ENCODE measurements around the gene UFD1.

UFD1 gene

DNA sequence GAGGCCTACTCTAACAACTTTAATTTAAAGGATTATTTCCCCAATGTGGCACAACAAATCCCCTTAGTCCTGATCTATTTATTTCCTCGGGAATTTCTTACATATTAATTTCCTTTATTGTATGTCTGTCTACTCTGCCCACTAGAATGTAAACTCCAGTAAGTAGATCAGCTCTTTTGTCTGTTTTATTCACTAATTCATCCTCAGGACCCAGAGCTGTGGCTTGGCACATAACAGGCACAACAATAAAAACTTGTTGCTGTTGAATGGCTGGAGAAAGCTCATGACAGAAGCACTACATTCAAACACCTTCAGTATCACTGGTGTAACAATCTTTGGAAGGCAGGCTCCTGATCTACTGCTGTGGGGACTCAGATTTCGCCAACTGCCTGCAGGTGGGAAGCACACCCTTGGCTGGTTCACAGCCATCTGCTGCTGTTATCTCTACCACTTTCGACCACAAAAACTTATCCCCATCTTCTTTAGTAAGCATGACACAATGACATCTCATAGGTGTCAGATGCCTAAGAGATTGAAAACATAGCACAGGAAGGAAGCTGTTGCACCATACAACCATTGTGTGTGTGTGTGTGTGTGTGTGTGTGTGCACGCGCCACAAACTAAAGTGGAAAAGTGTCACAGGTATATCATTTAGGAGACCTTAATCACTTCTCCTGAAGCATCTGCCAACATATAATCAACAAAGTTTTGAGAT lies 59.4 kb downstream of the UFD1 start:
- DNase-seq = peak; percentile 15 to 21

- DNase-seq = no peak
These were observed 59.9 kb downstream of the UFD1 start for GRCh38 chr22:19419086-19419463.

DNA sequence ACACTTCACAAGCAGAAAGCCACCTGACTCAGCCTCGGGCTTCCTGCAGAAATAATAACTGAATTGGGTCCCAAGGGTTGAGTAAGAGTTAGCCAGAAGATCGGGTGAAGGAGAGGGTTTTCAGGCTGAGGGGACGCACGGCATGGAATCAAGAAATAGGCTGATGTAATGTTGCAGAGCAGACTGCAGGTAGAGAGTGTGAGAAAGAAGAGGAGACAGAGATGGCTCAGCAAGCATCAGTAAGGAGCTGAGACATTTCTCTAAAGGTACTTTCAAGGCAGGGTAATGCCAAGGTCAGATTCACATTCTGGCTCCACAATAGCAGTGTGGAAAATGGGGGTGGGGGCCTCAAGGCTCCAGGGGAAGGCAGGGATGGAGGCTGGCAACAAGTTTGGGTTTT lies 66.1 kb downstream of the UFD1 start:
- DNase-seq = no peak

- no peak for DNase-seq
These were observed 66.5 kb downstream of the UFD1 start for GRCh38 chr22:19412478-19412877.

GRCh38 chr22:19411690-19412045 lies 67.3 kb downstream of the UFD1 start:
- no peak for DNase-seq

- no peak for DNase-seq
These were observed 67.9 kb downstream of the UFD1 start for GRCh38 chr22:19410941-19411689.

DNA sequence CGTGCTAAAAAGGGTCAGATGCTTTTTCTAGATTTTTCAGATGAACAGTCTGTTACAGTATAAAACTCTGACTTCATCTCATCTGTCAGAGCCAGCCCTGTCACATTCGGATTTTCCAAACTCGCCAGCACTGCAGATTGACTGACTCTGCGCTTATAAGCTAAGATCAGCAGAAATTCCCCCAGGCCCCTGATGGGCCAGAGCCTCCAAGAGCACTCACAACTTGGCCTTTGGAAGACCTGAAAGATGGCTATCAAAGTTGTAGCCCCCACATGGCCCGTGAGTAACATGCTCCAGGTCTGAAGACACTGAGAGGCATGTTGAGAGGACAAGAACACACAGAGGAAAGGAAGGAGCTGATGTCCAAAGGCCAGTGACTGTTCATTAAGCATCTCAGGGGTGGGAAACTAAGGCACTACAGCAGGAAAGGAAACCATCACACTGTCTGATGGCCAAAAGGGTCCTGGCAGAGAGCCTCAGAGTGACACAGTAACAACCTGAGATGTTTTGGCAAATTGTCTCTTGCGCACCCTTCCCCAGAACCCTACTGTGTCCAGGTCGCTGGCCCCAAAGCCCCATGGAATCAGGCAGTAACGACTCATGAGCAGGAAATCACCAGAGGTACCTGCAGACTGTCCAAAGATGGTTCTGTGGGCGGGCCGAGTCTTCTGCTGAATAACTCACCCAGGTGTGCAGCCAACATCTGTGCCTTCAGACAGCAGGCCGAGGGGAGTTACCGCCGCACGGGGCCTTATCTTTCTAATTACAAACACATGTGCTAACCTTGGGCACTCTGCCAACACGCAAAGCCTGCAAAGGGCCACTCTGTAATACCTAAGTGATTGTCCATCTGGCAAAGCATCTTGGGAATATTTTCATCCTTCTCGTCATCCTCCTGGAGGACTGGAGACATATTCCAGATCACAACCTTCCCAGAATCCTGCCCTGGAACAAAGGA lies 71.1 kb downstream of the UFD1 start:
- no peak for DNase-seq

DNA sequence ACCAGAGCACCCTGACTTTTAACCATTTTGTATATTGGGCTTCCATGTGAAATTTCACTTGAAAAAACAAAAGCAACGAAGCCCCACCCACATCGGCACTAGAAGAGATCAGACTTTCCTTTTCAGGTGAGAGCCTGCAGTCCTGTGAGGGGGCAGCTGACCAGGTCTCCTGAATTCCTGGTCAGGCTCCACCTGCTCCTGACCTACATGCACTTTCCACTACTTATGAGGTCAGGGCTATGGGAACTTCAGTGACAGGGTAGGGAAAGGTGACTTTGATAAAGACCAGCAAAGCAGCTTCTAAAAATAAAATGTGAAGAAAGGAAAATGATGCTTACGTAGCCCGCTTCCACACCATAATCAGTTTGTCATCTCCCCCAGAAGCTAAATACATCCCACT lies 72.1 kb downstream of the UFD1 start:
- DNase-seq = no peak

DNA sequence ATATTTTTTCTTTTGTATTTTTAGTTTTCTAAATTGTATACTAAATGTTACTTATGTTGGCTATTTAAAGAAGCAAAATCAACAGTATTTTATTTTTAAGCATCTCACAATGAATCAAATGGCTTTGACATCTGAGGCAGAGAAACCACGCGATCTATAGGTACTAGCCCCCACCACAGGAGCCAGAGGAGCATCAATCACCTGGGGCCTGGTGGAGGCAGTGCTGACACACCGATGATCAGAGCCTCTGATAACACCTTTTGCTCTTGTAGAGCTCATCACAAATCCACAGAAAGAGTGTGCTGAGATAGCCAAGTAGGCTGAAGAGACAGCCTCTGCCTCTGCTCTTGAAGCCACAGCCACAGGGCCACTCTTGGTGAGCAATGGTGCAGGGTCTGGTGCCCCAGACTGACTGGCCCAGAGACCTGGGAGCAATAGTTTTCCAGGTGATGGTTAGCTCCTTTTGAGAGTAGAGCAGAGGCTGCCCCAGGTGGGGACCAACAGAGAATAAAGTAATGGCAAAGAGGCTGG lies 72.6 kb downstream of the UFD1 start:
- DNase-seq = no peak

DNA sequence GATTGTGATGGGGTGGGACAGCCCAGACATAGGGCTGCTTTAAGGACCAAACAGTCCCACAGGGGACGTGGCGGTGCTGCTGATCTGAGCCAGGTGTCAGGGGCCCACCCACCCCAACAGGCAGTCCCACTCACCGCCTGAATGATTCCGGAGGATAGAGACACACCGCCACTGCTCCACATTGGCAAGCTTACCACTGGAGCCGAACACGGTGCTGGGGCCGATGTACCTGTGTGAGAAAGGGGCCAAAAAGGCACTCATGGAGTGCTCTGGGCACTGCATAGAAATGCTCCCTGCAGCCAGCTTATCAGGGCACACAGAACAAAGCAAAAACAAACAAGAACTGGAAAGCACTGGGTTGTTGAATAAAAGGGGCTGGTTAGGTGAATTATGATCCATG lies 73.3 kb downstream of the UFD1 start:
- no peak for DNase-seq

DNA sequence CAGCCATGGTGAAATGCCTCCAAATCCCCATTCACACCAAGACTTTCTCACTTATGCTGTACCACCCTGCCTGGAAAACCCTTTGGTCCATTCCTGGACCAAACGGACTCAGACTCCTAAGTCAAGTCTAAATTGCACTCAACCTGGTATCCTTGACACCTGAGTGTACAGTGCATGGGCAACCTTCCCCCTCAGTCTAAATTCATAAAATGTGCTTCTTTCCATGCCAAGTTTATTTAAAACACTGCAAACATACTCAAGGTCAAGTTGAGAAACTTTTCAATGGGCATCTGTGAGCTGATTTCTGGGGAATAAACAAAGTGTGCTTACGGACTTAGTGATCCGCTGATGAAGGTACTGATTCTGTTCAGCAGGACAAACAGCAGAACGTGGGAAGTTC lies 73.9 kb downstream of the UFD1 start:
- DNase-seq = no peak

DNA sequence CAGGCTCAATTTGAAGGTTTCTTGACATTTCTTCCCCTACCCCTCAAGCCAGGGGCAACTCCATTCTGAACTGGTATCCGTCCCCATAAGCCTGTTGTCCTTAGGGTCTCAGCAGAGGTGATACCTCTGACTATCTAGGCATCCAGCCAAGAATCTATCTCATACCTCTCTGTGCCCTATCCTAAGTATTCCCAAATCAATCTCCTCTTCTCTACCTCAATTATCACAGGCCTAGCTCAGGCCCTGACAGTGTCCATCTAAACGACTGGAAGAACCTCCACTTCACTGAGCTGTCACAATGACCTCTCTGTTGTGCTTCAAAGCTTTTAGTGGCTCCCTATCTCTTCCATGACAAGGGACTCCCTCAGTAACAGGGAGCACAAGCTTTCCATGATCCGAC lies 74.3 kb downstream of the UFD1 start:
- DNase-seq = no peak

GRCh38 chr22:19402642-19403191 lies 76.3 kb downstream of the UFD1 start:
- no peak for DNase-seq

- no peak for DNase-seq
These were observed 77.5 kb downstream of the UFD1 start for GRCh38 chr22:19401483-19401882.

DNA sequence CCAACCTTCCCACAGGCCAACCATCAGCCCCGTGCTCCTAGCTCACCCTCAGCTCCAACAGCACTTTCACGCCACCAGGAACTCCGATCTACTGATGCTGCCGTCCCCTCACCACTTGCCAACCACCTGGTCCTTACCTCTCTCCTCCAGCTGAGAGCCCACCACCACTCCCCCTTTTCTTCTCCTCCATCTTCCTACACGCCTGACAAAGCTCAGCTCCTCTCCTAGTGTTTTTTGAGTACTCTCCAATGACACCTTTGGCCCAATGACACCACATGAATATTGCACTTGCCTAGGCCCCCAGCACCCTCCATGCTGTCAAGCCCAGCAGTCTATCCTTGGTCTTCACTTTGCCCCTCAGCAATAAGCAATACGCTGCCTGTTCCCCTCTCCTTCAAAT lies 78.1 kb downstream of the UFD1 start:
- DNase-seq = no peak

Data from stimulated activated CD4-positive, alpha-beta T cell treated with anti-CD3 and anti-CD28 coated beads, Interleukin-4, amount 100 ng/mL, for 4 hours (primary cell).